GM23338 (cell line): ENCODE results near the gene RHBDD1.

Experiments
- CREB1 ChIP-seq: fragments of 250-450 bp; sonication (Bioruptor Pico); IDR thresholded peaks from 2 replicates; pipeline ENCODE4 v1.5.0; 2020; ENCODE audit warnings: low read depth, mild to moderate bottlenecking, moderate library complexity
- EZH2 ChIP-seq: fragments of 200-600 bp; sonication (generic); IDR thresholded peaks from one replicate; pipeline ENCODE4 v1.8.0; 2017; ENCODE audit warnings: antibody characterized with exemption, mild to moderate bottlenecking, low read depth; ENCODE audit not compliant: unreplicated experiment
- POLR2AphosphoS5 ChIP-seq: IDR thresholded peaks from 2 replicates; pipeline ENCODE4 v1.6.1; 2016; ENCODE audit warnings: antibody characterized with exemption, low read depth
- STAT1 ChIP-seq: IDR thresholded peaks from one replicate; pipeline ENCODE4 v1.6.1; 2016; ENCODE audit warnings: antibody characterized with exemption; ENCODE audit not compliant: unreplicated experiment
- ZNF331 ChIP-seq: fragments of 250-450 bp; sonication (Bioruptor Pico); IDR thresholded peaks from 2 replicates; pipeline ENCODE4 v1.5.0; 2020; ENCODE audit warnings: low read depth, mild to moderate bottlenecking, moderate library complexity
- TF ChIP-seq, protein P1 (sequence below), 2 experiments: fragments of 200-600 bp in 1 of 2; sonication (generic) in 1 of 2; conservative IDR thresholded peaks; 2 replicates each; pipeline versions ENCODE4 v1.5.1 to v1.6.1; 2016 to 2017; ENCODE audit warnings: antibody characterized with exemption in 2 of 2, low read depth in 2 of 2, mild to moderate bottlenecking in 2 of 2, moderate library complexity in 1 of 2
- TF ChIP-seq, protein P2 (sequence below): IDR thresholded peaks from 2 replicates; pipeline ENCODE4 v1.6.1; 2016; ENCODE audit warnings: antibody characterized with exemption

DNA sequence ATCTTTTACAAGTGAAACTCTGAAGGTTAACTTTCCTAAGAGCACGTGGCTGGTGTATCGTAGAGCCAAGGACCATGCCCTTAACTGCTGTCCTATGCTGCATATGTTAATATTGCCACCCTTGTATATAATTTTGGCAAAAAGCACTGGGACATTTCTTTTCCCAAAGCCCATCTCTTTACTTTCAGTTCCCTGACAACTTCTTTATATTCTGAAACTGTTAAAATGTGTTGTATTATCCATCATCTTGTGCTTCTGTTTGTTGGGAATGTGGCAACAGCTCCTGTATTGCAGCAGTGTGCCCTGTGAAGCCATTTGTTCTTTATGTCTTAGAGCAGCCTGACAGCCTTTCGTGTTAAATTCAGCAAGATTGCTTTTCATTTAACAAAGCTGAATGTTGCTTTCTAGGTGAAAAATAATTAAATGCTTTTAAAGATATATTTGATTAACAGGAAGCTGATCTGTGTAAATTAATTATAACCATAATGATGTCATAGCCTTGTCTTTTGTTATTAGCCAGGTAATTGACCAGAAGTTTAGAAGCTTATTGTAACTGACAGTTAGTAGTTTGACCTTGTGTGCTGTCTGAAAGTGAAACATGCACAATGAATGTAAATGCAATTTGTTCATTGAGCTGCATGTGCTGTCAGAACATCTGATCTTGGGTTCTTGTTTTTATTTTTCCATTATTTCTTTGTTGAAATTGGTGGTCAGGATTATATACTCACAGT lies 9.7 kb downstream of the RHBDD1 start:
- TF ChIP-seq EZH2 (no peak), ZNF331 (CRISPR knock-in tag) (no peak), POLR2AphosphoS5 (no peak), CREB1 (no peak), STAT1 (no peak)
- TF ChIP-seq, protein P1, sequence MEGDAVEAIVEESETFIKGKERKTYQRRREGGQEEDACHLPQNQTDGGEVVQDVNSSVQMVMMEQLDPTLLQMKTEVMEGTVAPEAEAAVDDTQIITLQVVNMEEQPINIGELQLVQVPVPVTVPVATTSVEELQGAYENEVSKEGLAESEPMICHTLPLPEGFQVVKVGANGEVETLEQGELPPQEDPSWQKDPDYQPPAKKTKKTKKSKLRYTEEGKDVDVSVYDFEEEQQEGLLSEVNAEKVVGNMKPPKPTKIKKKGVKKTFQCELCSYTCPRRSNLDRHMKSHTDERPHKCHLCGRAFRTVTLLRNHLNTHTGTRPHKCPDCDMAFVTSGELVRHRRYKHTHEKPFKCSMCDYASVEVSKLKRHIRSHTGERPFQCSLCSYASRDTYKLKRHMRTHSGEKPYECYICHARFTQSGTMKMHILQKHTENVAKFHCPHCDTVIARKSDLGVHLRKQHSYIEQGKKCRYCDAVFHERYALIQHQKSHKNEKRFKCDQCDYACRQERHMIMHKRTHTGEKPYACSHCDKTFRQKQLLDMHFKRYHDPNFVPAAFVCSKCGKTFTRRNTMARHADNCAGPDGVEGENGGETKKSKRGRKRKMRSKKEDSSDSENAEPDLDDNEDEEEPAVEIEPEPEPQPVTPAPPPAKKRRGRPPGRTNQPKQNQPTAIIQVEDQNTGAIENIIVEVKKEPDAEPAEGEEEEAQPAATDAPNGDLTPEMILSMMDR (conservative IDR thresholded peaks at IDR 0.05; ENCODE audit: low read depth in 2 of 2) = no peak
- TF ChIP-seq, protein P2, sequence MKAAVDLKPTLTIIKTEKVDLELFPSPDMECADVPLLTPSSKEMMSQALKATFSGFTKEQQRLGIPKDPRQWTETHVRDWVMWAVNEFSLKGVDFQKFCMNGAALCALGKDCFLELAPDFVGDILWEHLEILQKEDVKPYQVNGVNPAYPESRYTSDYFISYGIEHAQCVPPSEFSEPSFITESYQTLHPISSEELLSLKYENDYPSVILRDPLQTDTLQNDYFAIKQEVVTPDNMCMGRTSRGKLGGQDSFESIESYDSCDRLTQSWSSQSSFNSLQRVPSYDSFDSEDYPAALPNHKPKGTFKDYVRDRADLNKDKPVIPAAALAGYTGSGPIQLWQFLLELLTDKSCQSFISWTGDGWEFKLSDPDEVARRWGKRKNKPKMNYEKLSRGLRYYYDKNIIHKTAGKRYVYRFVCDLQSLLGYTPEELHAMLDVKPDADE = no peak
